ENCODE measurements around the gene LGALS7.
"Not testable (repeated sequence)": the region's sequence is repeated elsewhere in the genome, so short reads cannot be mapped to it uniquely, and the experiment has no call there.

The LGALS7 gene

DNA sequence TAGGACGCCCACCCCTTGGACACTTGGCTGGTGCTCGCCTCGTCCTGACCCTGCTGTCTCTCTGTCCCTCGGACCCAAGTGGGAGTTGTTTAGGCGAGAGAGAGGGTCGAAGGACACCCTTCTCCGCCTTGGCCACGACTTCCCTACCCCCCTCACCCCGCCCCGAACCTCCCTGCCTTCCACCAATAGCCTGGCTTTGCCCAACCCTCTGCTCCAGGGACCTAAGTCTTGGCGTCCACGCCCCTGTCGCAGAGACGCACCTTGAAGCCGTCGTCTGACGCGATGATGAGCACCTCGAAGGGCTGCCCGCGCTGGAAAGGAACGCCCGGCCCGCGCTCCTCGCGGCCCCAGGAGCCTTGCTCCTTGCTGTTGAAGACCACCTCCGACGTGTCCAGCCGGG lies 1.7 kb downstream of the LGALS7 start:
- not testable (repeated sequence) for H3K4me1 ChIP-seq (ENCODE audit: control insufficient read depth in 1 of 2, insufficient read depth in 2 of 2, low read length in 2 of 2); H3K9ac ChIP-seq (ENCODE audit: low read depth in 1 of 2, low read length in 2 of 2); H3K9me3 ChIP-seq (ENCODE audit: control insufficient read depth in 1 of 2, low read length in 2 of 2); H3K27ac ChIP-seq (ENCODE audit: low read depth, low read length); H3K27me3 ChIP-seq (ENCODE audit: control insufficient read depth in 1 of 2, insufficient read depth in 2 of 2, low read length in 2 of 2); H3K36me3 ChIP-seq (ENCODE audit: control insufficient read depth in 1 of 2, insufficient read depth in 2 of 2, low read length in 2 of 2); H3K4me3 ChIP-seq (ENCODE audit: low read depth in 1 of 2, low read length in 2 of 2)

DNA sequence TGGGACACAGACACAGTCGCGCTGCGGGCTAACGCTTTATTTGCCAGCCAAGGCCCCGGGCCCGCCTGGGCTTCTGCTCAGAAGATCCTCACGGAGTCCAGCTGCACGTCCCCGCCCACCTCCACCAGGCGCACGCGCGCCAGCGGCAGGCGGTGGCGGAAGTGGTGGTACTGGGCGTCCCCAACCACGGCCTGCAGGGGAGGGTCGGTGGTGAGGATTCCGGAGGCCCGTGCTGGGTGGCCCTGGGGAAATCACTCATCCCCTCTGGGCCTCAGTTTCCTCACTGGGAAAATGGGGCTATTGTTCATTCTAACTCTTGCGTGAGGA lies 2.4 kb downstream of the LGALS7 start:
- H3K9me3 ChIP-seq (ENCODE audit: control insufficient read depth in 1 of 2, low read length in 2 of 2); H3K4me3 ChIP-seq (ENCODE audit: low read depth in 1 of 2, low read length in 2 of 2); H3K9ac ChIP-seq (ENCODE audit: low read depth in 1 of 2, low read length in 2 of 2); H3K4me1 ChIP-seq (ENCODE audit: control insufficient read depth in 1 of 2, insufficient read depth in 2 of 2, low read length in 2 of 2); H3K27ac ChIP-seq (ENCODE audit: low read depth, low read length); H3K27me3 ChIP-seq (ENCODE audit: control insufficient read depth in 1 of 2, insufficient read depth in 2 of 2, low read length in 2 of 2); H3K36me3 ChIP-seq (ENCODE audit: control insufficient read depth in 1 of 2, insufficient read depth in 2 of 2, low read length in 2 of 2): not testable (repeated sequence)

DNA sequence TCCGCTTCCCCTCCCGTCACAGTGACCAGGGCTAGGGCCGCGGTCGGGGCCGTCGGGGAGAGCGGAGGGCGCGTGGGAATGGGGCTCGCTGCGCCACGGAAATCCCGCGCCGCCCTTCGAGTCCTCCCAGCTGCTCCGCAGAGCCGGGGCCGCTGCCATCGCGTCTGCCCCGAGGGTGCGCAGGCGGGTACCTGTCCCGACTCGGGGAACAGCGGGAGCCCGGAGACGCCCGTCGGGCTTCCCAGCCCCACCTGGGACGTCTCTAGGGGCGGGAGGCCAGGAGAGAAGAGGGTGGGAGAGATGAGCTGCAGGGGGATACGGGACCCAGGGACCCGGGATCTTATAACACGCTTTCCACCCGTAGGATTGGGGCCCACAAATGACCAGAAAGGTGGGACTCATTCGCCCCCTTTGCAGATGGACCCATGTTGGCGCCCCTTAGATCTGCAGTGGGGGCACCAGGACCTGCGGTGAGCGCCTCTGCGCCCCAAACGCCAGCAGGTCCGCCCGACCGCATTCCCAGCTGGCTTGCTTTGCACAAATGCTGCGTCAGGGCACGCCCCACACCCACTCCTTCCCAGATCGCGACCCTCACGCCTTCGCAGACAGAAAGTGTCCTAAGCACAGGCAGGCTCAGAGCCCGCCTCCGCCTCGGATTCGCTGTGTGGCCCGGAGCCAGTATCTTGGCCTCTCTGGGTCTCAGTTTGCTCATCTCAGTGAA lies 2.9 kb downstream of the LGALS7 start:
- H3K36me3 ChIP-seq (ENCODE audit: control insufficient read depth in 1 of 2, insufficient read depth in 2 of 2, low read length in 2 of 2); H3K27ac ChIP-seq (ENCODE audit: low read depth, low read length); H3K27me3 ChIP-seq (ENCODE audit: control insufficient read depth in 1 of 2, insufficient read depth in 2 of 2, low read length in 2 of 2); H3K9ac ChIP-seq (ENCODE audit: low read depth in 1 of 2, low read length in 2 of 2); H3K4me1 ChIP-seq (ENCODE audit: control insufficient read depth in 1 of 2, insufficient read depth in 2 of 2, low read length in 2 of 2); H3K9me3 ChIP-seq (ENCODE audit: control insufficient read depth in 1 of 2, low read length in 2 of 2): not testable (repeated sequence)
- peak overlapping the region in 1 of 2 donors; percentile 36 for H3K4me3 ChIP-seq (ENCODE audit: low read depth in 1 of 2, low read length in 2 of 2)

DNA sequence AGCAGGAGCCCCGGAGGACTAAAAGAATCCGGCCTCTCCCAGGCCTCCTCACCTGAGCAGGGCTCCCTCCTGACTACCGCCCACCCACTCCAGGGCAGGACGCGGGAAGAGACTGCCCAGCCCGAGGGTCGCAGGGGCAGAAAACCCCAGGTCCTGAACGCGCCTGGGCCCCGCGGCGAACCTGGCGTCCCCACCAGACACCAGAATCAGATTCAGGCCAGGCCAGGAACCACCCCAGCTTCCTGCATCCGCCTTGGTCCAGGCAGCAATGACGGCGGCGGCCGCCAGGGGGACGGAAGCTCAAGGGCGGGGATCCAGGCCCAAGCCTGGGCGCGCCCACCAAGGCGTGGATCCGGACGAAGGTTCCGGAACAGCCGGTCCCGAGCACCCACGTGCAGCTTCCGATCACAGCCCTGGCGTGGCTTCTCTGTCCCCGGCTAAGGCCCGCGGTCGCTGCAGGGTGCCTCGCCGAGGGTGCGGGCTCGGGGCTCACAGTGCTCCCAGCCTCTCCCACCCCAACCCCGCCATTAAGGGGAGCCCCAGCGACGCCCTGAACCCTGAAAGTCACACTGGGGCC lies 3.6 kb downstream of the LGALS7 start:
- no peaks in the 10 kb centered on the region for H3K27me3 ChIP-seq (ENCODE audit: control insufficient read depth in 1 of 2, insufficient read depth in 2 of 2, low read length in 2 of 2)
- H3K4me3 ChIP-seq (ENCODE audit: low read depth in 1 of 2, low read length in 2 of 2): peak overlapping the region in 1 of 2 donors; percentile 36
- peaks cover 0 to 6% of the 10 kb centered on the region in 2 donors for H3K4me1 ChIP-seq (ENCODE audit: control insufficient read depth in 1 of 2, insufficient read depth in 2 of 2, low read length in 2 of 2)
- H3K36me3 ChIP-seq (ENCODE audit: control insufficient read depth in 1 of 2, insufficient read depth in 2 of 2, low read length in 2 of 2): no peaks in the 10 kb centered on the region
- no peaks in the 10 kb centered on the region for H3K9me3 ChIP-seq (ENCODE audit: control insufficient read depth in 1 of 2, low read length in 2 of 2)
- peak overlapping the region; percentile 27 for H3K27ac ChIP-seq (ENCODE audit: low read depth, low read length)
- H3K9ac ChIP-seq (ENCODE audit: low read depth in 1 of 2, low read length in 2 of 2): peak overlapping the region; percentile 15 to 36

DNA sequence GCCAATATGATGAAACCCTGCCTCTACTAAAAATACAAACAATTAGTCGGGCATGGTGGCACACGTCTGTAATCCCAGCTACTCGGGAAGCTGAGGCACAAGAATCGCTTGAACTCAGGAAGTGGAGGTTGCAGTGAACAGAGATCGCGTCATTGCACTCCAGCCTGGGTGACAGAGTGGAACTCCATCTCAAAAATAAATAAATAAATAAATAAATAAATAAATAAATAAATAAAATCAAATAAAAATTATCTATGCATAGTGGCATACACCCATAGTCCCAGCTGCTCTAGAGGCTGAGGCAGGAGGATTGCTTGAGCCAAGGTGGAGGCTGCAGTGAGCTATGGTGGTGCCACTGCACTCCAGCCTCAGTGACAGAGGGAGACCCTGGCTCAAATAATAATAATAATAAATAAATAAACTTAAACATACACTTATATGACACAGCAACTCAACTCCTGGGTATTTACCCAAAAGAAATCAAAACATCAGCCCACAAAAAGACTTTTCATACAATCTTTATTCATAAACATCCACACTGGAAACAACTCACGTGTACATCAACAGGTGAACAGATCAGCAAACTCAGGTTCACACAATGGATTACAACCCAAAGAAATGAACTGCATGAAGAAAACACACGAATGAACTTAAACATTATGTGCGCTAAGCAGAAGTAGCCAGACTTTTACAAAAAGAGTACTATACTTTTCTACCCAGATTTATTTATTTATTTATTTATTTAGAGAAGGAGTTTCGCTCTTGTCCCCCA lies 6.9 kb downstream of the LGALS7 start:
- Histone ChIP-seq H3K27me3 (ENCODE audit: control insufficient read depth in 1 of 2, insufficient read depth in 2 of 2, low read length in 2 of 2) (no peaks in the 10 kb centered on the region), H3K4me1 (ENCODE audit: control insufficient read depth in 1 of 2, insufficient read depth in 2 of 2, low read length in 2 of 2) (peaks cover 0 to 6% of the 10 kb centered on the region in 2 donors), H3K27ac (ENCODE audit: low read depth, low read length) (no peak overlapping the region), H3K9me3 (ENCODE audit: control insufficient read depth in 1 of 2, low read length in 2 of 2) (no peaks in the 10 kb centered on the region), H3K9ac (ENCODE audit: low read depth in 1 of 2, low read length in 2 of 2) (no peak overlapping the region), H3K36me3 (ENCODE audit: control insufficient read depth in 1 of 2, insufficient read depth in 2 of 2, low read length in 2 of 2) (no peaks in the 10 kb centered on the region), H3K4me3 (ENCODE audit: low read depth in 1 of 2, low read length in 2 of 2) (no peak overlapping the region)

DNA sequence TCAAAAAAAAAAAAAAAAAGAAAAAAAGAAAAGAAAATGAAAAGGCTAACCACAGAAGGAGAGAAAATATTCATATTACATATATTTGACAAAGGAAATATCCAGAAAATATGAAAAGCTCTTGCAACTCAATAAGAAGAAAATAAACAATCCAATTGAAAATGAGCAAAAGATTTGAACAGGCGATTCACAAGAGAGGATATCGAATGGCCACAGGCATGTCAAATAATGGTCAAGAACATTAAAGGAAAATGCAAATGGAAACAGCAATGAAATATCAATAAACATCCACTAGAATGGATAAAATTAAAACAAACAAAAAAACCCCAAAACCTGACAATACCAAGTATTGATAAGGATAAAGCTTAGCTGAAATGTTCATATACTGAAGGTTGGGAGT lies 8.1 kb downstream of the LGALS7 start:
- Histone ChIP-seq H3K4me3 (ENCODE audit: low read depth in 1 of 2, low read length in 2 of 2) (no peak overlapping the region), H3K9ac (ENCODE audit: low read depth in 1 of 2, low read length in 2 of 2) (no peak overlapping the region), H3K9me3 (ENCODE audit: control insufficient read depth in 1 of 2, low read length in 2 of 2) (no peaks in the 10 kb centered on the region), H3K4me1 (ENCODE audit: control insufficient read depth in 1 of 2, insufficient read depth in 2 of 2, low read length in 2 of 2) (peaks cover 0 to 6% of the 10 kb centered on the region in 2 donors), H3K36me3 (ENCODE audit: control insufficient read depth in 1 of 2, insufficient read depth in 2 of 2, low read length in 2 of 2) (no peaks in the 10 kb centered on the region), H3K27me3 (ENCODE audit: control insufficient read depth in 1 of 2, insufficient read depth in 2 of 2, low read length in 2 of 2) (no peaks in the 10 kb centered on the region), H3K27ac (ENCODE audit: low read depth, low read length) (no peak overlapping the region)

DNA sequence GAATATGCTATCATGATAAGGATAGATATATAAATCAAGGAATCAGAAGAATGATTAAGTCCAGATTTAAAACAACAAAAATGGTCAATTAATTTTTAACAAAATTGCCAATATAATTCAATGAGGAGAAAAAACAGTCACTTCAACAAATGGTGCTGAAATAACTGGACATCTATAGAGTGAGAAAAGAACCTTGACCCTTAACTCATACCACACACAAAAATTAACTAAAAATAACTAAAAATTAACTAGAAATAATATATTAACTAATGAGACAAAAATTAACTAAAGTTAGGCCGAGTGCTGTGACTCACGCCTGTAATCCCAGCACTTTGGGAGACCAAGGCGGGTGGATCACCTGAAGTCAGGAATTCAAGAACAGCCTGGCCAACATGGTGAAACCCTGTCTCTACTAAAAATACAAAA lies 9.5 kb downstream of the LGALS7 start:
- H3K9ac ChIP-seq (ENCODE audit: low read depth in 1 of 2, low read length in 2 of 2): no peak overlapping the region
- peaks cover 3 to 4% of the 10 kb centered on the region in 2 donors for H3K4me1 ChIP-seq (ENCODE audit: control insufficient read depth in 1 of 2, insufficient read depth in 2 of 2, low read length in 2 of 2)
- no peaks in the 10 kb centered on the region for H3K27me3 ChIP-seq (ENCODE audit: control insufficient read depth in 1 of 2, insufficient read depth in 2 of 2, low read length in 2 of 2)
- no peaks in the 10 kb centered on the region for H3K36me3 ChIP-seq (ENCODE audit: control insufficient read depth in 1 of 2, insufficient read depth in 2 of 2, low read length in 2 of 2)
- H3K4me3 ChIP-seq (ENCODE audit: low read depth in 1 of 2, low read length in 2 of 2): no peak overlapping the region
- H3K9me3 ChIP-seq (ENCODE audit: control insufficient read depth in 1 of 2, low read length in 2 of 2): no peaks in the 10 kb centered on the region
- no peak overlapping the region for H3K27ac ChIP-seq (ENCODE audit: low read depth, low read length)

DNA sequence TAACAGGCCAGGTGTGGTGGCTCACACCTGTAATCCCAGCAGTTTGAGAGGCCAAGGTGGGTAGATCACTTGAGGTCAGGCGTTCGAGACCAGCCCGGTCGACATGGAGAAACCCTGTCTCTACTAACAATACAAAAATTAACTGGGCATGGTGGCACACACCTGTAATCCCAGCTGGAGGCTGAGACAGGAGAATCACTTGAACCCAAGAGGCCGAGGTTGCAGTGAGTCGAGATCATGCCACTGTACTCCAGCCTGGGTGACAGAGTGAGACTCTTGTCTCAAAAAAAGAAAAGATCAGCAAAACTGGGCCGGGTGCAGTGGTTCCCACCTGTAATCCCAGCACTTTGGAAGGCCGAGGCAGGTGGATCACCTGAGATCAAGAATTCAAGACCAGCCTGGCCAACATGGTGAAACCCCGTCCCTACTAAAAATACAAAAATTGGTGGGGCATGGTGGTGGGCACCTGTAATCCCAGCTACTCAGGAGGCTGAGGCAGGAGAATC lies 11.4 kb downstream of the LGALS7 start:
- H3K36me3 ChIP-seq (ENCODE audit: control insufficient read depth in 1 of 2, insufficient read depth in 2 of 2, low read length in 2 of 2); H3K9ac ChIP-seq (ENCODE audit: low read depth in 1 of 2, low read length in 2 of 2); H3K27me3 ChIP-seq (ENCODE audit: control insufficient read depth in 1 of 2, insufficient read depth in 2 of 2, low read length in 2 of 2); H3K4me3 ChIP-seq (ENCODE audit: low read depth in 1 of 2, low read length in 2 of 2); H3K27ac ChIP-seq (ENCODE audit: low read depth, low read length); H3K4me1 ChIP-seq (ENCODE audit: control insufficient read depth in 1 of 2, insufficient read depth in 2 of 2, low read length in 2 of 2); H3K9me3 ChIP-seq (ENCODE audit: control insufficient read depth in 1 of 2, low read length in 2 of 2): not testable (repeated sequence)

DNA sequence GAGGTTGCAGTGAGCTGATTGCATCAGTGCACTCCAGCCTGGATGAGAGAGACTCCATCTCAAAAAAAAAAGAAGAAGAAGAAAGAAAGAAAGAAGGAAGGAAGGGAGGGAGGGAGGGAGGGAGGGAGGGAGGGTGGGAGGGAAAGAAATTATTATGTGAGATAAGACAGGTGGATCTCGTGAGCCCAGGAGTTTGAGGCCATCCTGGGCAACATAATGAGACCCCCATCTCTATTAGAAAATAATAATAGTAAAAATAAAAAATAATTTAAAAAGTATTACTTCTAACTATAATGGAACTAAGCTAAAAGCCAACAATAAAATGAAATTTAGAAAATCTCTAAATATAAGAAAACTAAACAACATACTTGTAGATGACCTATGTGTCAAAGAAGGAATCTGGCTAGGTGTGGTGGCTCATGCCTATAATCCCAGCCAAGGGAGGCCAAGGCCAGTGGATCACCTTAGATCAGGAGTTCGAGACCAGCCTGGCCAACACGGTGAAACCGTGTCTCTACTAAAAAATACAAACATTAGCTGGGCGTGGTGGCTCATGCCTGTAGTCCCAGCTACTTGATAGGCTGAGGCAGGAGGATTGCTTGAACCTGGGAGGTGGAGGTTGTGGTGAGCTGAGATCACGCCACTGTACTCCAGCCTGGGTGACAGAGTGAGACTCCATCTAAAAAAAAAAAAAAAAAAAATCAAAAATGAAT lies 12.4 kb downstream of the LGALS7 start:
- H3K36me3 ChIP-seq (ENCODE audit: control insufficient read depth in 1 of 2, insufficient read depth in 2 of 2, low read length in 2 of 2); H3K9ac ChIP-seq (ENCODE audit: low read depth in 1 of 2, low read length in 2 of 2); H3K4me1 ChIP-seq (ENCODE audit: control insufficient read depth in 1 of 2, insufficient read depth in 2 of 2, low read length in 2 of 2); H3K27me3 ChIP-seq (ENCODE audit: control insufficient read depth in 1 of 2, insufficient read depth in 2 of 2, low read length in 2 of 2); H3K4me3 ChIP-seq (ENCODE audit: low read depth in 1 of 2, low read length in 2 of 2); H3K9me3 ChIP-seq (ENCODE audit: control insufficient read depth in 1 of 2, low read length in 2 of 2); H3K27ac ChIP-seq (ENCODE audit: low read depth, low read length): not testable (repeated sequence)

DNA sequence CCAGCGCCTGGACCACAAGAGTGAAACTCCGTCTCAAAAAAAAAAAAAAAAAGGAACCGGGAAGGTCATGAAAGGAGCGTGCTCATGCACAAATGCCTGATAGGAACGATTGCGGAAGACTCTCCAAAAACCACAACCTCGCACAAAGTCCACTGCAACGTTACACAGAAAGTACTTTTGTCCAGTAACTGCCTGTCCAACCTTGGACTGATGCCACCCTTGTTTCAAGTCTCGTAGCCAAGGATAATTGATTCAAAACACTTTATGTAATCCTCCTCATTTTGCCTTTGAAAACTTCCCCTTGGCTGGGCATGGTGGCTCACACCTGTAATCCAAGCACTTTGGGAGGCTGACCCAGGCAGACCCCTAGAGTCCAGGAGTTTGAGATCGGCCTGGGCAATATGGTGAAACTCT lies 13.7 kb downstream of the LGALS7 start:
- Histone ChIP-seq H3K4me1 (ENCODE audit: control insufficient read depth in 1 of 2, insufficient read depth in 2 of 2, low read length in 2 of 2) (peaks cover 3 to 4% of the 10 kb centered on the region in 2 donors), H3K27ac (ENCODE audit: low read depth, low read length) (peak overlapping the region; percentile 50)

More for the DNA sequence above, 13.7 kb downstream of the LGALS7 start:
- Histone ChIP-seq H3K9ac (ENCODE audit: low read depth in 1 of 2, low read length in 2 of 2) (peak overlapping the region in 1 of 2 donors; percentile 32), H3K36me3 (ENCODE audit: control insufficient read depth in 1 of 2, insufficient read depth in 2 of 2, low read length in 2 of 2) (no peaks in the 10 kb centered on the region), H3K9me3 (ENCODE audit: control insufficient read depth in 1 of 2, low read length in 2 of 2) (no peaks in the 10 kb centered on the region), H3K27me3 (ENCODE audit: control insufficient read depth in 1 of 2, insufficient read depth in 2 of 2, low read length in 2 of 2) (no peaks in the 10 kb centered on the region), H3K4me3 (ENCODE audit: low read depth in 1 of 2, low read length in 2 of 2) (no peak overlapping the region)
